T follicular helper cell (primary cell): Measurements from ENCODE around the gene IER5.

Experiments
- DNase-seq: peaks from one replicate; pipeline ENCODE4 v3.0.0-alpha.2; 2020; ENCODE audit warnings: low read depth

The IER5 gene

GRCh38 chr1:181077576-181078242, 10.8 kb upstream of the IER5 start:
- no peak for DNase-seq

GRCh38 chr1:181079382-181079781, 9.1 kb upstream of the IER5 start:
- no peak for DNase-seq

GRCh38 chr1:181079920-181080319, 8.6 kb upstream of the IER5 start:
- no peak for DNase-seq

GRCh38 chr1:181080556-181080955, 7.9 kb upstream of the IER5 start:
- DNase-seq = no peak

GRCh38 chr1:181081395-181081794, 7.1 kb upstream of the IER5 start:
- DNase-seq = no peak

GRCh38 chr1:181083842-181084605, 4.5 kb upstream of the IER5 start:
- DNase-seq = peak; percentile 40

- DNase-seq = no peak
Observed at GRCh38 chr1:181084606-181084969, 3.9 kb upstream of the IER5 start.

- no peak for DNase-seq
Observed at GRCh38 chr1:181086091-181086490, 2.4 kb upstream of the IER5 start.

GRCh38 chr1:181086926-181087325, 1.6 kb upstream of the IER5 start:
- no peak for DNase-seq

GRCh38 chr1:181087400-181087901, 1.0 kb upstream of the IER5 start:
- DNase-seq = no peak

- peak; percentile 5 for DNase-seq
Observed at GRCh38 chr1:181089017-181089675, 646 bp downstream of the IER5 start.

- DNase-seq = peak; percentile 72
Observed at GRCh38 chr1:181089676-181090544, 1.4 kb downstream of the IER5 start.

- peak; percentile 18 for DNase-seq
Observed at GRCh38 chr1:181090641-181091126, 2.2 kb downstream of the IER5 start.

- no peak for DNase-seq
Observed at GRCh38 chr1:181091309-181092040, 3.0 kb downstream of the IER5 start.

GRCh38 chr1:181092056-181092455, 3.6 kb downstream of the IER5 start:
- DNase-seq = no peak

- DNase-seq = no peak
Observed at GRCh38 chr1:181092883-181093458, 4.5 kb downstream of the IER5 start.

GRCh38 chr1:181094416-181095212, 6.1 kb downstream of the IER5 start:
- DNase-seq = no peak

- DNase-seq = no peak
Observed at GRCh38 chr1:181095260-181095659, 6.8 kb downstream of the IER5 start.

GRCh38 chr1:181095763-181096184, 7.3 kb downstream of the IER5 start:
- DNase-seq = no peak

- no peak for DNase-seq
Observed at GRCh38 chr1:181097242-181097641, 8.7 kb downstream of the IER5 start.
